Measurements from ENCODE around the gene RNF141.

The RNF141 gene

GRCh38 chr11:10540915-10541560 lies at the start of gene RNF141:
Gene RNF141 (minus strand): TSS chr11:10541187. CDS start chr11:10534158, 7,029 bp downstream.
- DNase-seq: peak; percentile 91

- DNase-seq: no peak
Measured at GRCh38 chr11:10590218-10590915, 49.4 kb upstream of the RNF141 start.

- peak; percentile 36 for DNase-seq
Measured at GRCh38 chr11:10588904-10589303, 47.9 kb upstream of the RNF141 start.

- DNase-seq: no peak
Measured at GRCh38 chr11:10587995-10588394, 47.0 kb upstream of the RNF141 start.

- no peak for DNase-seq
Measured at GRCh38 chr11:10587388-10587787, 46.4 kb upstream of the RNF141 start.

- peak; percentile 35 for DNase-seq
Measured at GRCh38 chr11:10584071-10584501, 43.1 kb upstream of the RNF141 start.

GRCh38 chr11:10581481-10582019 lies 40.6 kb upstream of the RNF141 start:
- DNase-seq: peak; percentile 7

- no peak for DNase-seq
Measured at GRCh38 chr11:10580623-10581022, 39.6 kb upstream of the RNF141 start.

- no peak for DNase-seq
Measured at GRCh38 chr11:10579700-10580099, 38.7 kb upstream of the RNF141 start.

- DNase-seq: no peak
Measured at GRCh38 chr11:10576035-10576398, 35.0 kb upstream of the RNF141 start.

- DNase-seq: no peak
Measured at GRCh38 chr11:10575346-10576034, 34.5 kb upstream of the RNF141 start.

GRCh38 chr11:10573556-10573955 lies 32.6 kb upstream of the RNF141 start:
- DNase-seq: no peak

GRCh38 chr11:10573028-10573427 lies 32.0 kb upstream of the RNF141 start:
- DNase-seq: no peak

GRCh38 chr11:10572533-10572932 lies 31.5 kb upstream of the RNF141 start:
- no peak for DNase-seq

GRCh38 chr11:10568486-10568941 lies 27.5 kb upstream of the RNF141 start, which contains the start of gene LYVE1:
Gene LYVE1 (minus strand): TSS chr11:10568665. CDS start chr11:10568532, 133 bp downstream.
- DNase-seq: no peak

GRCh38 chr11:10567446-10567845 lies 26.5 kb upstream of the RNF141 start:
- no peak for DNase-seq

- DNase-seq: no peak
Measured at GRCh38 chr11:10566257-10566957, 25.4 kb upstream of the RNF141 start.

GRCh38 chr11:10565493-10565892 lies 24.5 kb upstream of the RNF141 start:
- no peak for DNase-seq

- no peak for DNase-seq
Measured at GRCh38 chr11:10564696-10565318, 23.8 kb upstream of the RNF141 start.

GRCh38 chr11:10564030-10564429 lies 23.0 kb upstream of the RNF141 start:
- DNase-seq: no peak

- DNase-seq: no peak
Measured at GRCh38 chr11:10561947-10562346, 21.0 kb upstream of the RNF141 start.

Measured in hematopoietic multipotent progenitor cell treated with erythropoietin and hydrocortisone succinate and interleukin-3 and kit ligand, for 8 days (in vitro differentiated cells).